OCI-LY7 (cell line): ENCODE data around the gene TNPO1. TPM values are rescaled to one million over a fixed set of nuclear protein-coding genes. Genes with fewer than 3 reads are reported as not detected.

Experiments
- BruUV-seq: library from RNA; stranded (reverse); fragments of 400-500 nt; replicated peaks from 2 replicates; lab custom pipeline; 2021; lab: Mats Ljungman, UMichigan
- CTCF ChIA-PET: fragments of 300-600 bp; sonication (Branson Sonifier 250); formaldehyde crosslinking; loops from one replicate; lab custom pipeline; 2022; ENCODE audit warnings: antibody characterized with exemption; ENCODE audit not compliant: unreplicated experiment; lab: Charles Lee
- POLR2A ChIA-PET: fragments of 300-600 bp; sonication (Branson Sonifier 250); formaldehyde crosslinking; loops from one replicate; lab custom pipeline; 2022; ENCODE audit warnings: antibody characterized with exemption; lab: Charles Lee
- DNase-seq: peaks from one replicate; pipeline ENCODE4 v3.0.0-alpha.2; 2015; ENCODE audit warnings: low spot score
- H2AFZ ChIP-seq: fragments of 200-600 bp; sonication (generic), shearing (Covaris generic); 2 replicates; pipeline ENCODE4 v1.6.1; 2014; ENCODE audit warnings: mild to moderate bottlenecking, antibody characterized with exemption, low read length, moderate library complexity
- H3K27ac ChIP-seq: fragments of 200-600 bp; sonication (generic); 2 replicates; pipeline ENCODE4 v1.5.1; 2014; ENCODE audit warnings: mixed run types, low read depth, mild to moderate bottlenecking, moderate library complexity, low read length, inconsistent platforms; ENCODE audit not compliant: poor library complexity, severe bottlenecking
- H3K36me3 ChIP-seq: fragments of 200-600 bp; sonication (generic); 2 replicates; pipeline ENCODE4 v1.6.1; 2014; ENCODE audit warnings: mild to moderate bottlenecking, antibody characterized with exemption, low read length, moderate library complexity, mixed read lengths; ENCODE audit not compliant: insufficient read depth
- H3K4me1 ChIP-seq: fragments of 200-600 bp; sonication (generic); 2 replicates; pipeline ENCODE4 v1.5.1; 2014; ENCODE audit warnings: mild to moderate bottlenecking, low read length; ENCODE audit not compliant: insufficient read depth, poor library complexity, severe bottlenecking
- H3K4me2 ChIP-seq: fragments of 200-600 bp; sonication (generic); 2 replicates; pipeline ENCODE4 v1.6.1; 2014; ENCODE audit warnings: mild to moderate bottlenecking, low read length
- H3K4me3 ChIP-seq: fragments of 200-600 bp; sonication (generic); 2 replicates; pipeline ENCODE4 v1.5.1; 2014; ENCODE audit warnings: mild to moderate bottlenecking, low read depth, low read length; ENCODE audit not compliant: poor library complexity, severe bottlenecking
- H3K79me2 ChIP-seq: fragments of 200-600 bp; sonication (generic); 2 replicates; pipeline ENCODE4 v1.6.1; 2016; ENCODE audit warnings: low read depth, mild to moderate bottlenecking, low read length, moderate library complexity, mixed read lengths; ENCODE audit not compliant: insufficient read depth
- H3K9me2 ChIP-seq: fragments of 200-600 bp; sonication (generic); 2 replicates; pipeline ENCODE4 v1.6.1; 2016; ENCODE audit warnings: mild to moderate bottlenecking, low read length, mixed read lengths; ENCODE audit not compliant: insufficient read depth
- H3K9me3 ChIP-seq: fragments of 200-600 bp; sonication (generic); 2 replicates; pipeline ENCODE4 v1.6.1; 2014; ENCODE audit warnings: mild to moderate bottlenecking, mixed run types, low read length, mixed read lengths
- H4K20me1 ChIP-seq: fragments of 200-600 bp; sonication (generic); 2 replicates; pipeline ENCODE4 v1.6.1; 2014; ENCODE audit warnings: mild to moderate bottlenecking, antibody characterized with exemption, low read length, moderate library complexity, mixed read lengths; ENCODE audit not compliant: insufficient read depth
- EZH2phosphoT487 ChIP-seq: fragments of 200-600 bp; sonication (generic); IDR thresholded peaks from 2 replicates; pipeline ENCODE4 v1.6.1; 2018; ENCODE audit warnings: low read depth, borderline replicate concordance, mild to moderate bottlenecking, mixed run types, antibody characterized with exemption, low read length, moderate library complexity, mixed read lengths
- intact Hi-C: fragments of 100-400 bp; cut with micrococcal nuclease; formaldehyde crosslinking; loops from one replicate; pipeline ENCODE4 v1.10.0; 2022; ENCODE audit not compliant: unreplicated experiment
- total RNA-seq, 2 experiments: library from RNA; depleted of rRNA in 1 of 2; stranded (reverse); fragments of >200 nt in 1 of 2; shearing (Covaris generic) in 1 of 2; gene quantifications; 2 replicates each; pipeline ENCODE4 v1.2.3, GENCODE V29; 2014 to 2022
- TF ChIP-seq, protein P1 (sequence below): fragments of 200-600 bp; sonication (generic); conservative IDR thresholded peaks from 2 replicates; pipeline ENCODE4 v1.5.1; 2014; ENCODE audit warnings: mild to moderate bottlenecking, antibody characterized with exemption, low read length, moderate library complexity, mixed read lengths

Gene TNPO1
- total RNA-seq, 2 experiments from 2014 or later: 95.2 to 132 TPM

DNA sequence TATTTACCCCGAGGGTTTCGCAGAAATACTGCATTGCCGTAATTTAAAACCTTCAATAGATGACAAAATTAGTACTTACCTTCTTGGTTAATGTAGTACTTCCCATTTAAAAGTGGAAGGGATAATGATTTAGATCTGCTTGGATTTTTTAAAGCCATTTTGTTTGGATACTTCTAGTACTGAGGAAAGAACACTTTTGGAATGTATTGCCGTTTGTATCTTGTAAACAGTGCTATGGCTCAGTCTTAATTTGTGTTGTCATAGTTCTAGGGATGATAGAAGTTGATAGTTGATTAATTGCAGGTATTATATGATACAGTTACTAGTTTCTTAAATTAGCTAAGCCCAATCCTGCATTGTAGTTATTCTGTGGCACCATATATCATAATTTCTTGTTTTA lies 33.1 kb downstream of the TNPO1 start:
- DNase-seq: no peak
- H3K4me1 ChIP-seq: peaks cover 49% of the 10 kb centered on the region
- peak overlapping the region; percentile 99 for H3K4me3 ChIP-seq
- POLR2A ChIA-PET: interaction anchor here (0.7 to 2.7 kb wide), 13 partner anchors 8 to 650 kb away, joined by 3 to 27 read pairs (median 4); partner anchors contain the start of genes FCHO2 and TNPO1
- intact Hi-C loops: loop anchor here (5.0 kb wide), 1 partner anchor 542 kb away; no protein-coding TSS in a partner anchor
- peak overlapping the region; percentile 93 for H3K4me2 ChIP-seq
- peak overlapping the region; percentile 93 for H3K27ac ChIP-seq
- H3K9me3 ChIP-seq: no peaks in the 10 kb centered on the region
- CTCF ChIA-PET: no interaction called here
- peaks cover 45% of the 10 kb centered on the region for H4K20me1 ChIP-seq
- BruUV-seq: no TSS peak
- H3K9me2 ChIP-seq: no peaks in the 10 kb centered on the region
- peaks cover 60% of the 10 kb centered on the region for H3K36me3 ChIP-seq
- no peak overlapping the region for H2AFZ ChIP-seq
- TF ChIP-seq, protein P1, sequence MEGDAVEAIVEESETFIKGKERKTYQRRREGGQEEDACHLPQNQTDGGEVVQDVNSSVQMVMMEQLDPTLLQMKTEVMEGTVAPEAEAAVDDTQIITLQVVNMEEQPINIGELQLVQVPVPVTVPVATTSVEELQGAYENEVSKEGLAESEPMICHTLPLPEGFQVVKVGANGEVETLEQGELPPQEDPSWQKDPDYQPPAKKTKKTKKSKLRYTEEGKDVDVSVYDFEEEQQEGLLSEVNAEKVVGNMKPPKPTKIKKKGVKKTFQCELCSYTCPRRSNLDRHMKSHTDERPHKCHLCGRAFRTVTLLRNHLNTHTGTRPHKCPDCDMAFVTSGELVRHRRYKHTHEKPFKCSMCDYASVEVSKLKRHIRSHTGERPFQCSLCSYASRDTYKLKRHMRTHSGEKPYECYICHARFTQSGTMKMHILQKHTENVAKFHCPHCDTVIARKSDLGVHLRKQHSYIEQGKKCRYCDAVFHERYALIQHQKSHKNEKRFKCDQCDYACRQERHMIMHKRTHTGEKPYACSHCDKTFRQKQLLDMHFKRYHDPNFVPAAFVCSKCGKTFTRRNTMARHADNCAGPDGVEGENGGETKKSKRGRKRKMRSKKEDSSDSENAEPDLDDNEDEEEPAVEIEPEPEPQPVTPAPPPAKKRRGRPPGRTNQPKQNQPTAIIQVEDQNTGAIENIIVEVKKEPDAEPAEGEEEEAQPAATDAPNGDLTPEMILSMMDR: no peak
- TF ChIP-seq EZH2phosphoT487: no peak
- peaks cover 84% of the 10 kb centered on the region for H3K79me2 ChIP-seq

DNA sequence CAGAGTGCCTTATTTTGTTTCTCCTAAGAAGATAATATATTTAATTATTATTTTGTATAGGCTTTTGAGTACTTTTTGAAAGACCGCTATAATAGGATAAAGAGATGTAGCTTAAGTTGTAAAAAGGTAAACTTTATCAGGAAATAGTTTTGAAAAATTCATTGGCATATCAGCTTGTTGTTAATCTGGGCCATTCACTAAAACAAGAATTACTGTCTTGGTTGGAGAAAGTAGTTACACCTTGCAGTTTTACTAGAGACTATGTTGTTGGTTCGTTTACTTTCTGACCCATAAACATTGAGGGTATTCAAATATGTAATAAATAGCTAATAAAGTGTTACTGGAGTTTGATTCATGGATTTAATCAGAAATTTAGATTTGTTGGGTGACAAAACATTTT lies 33.7 kb downstream of the TNPO1 start:
- Histone ChIP-seq H2AFZ (no peak overlapping the region), H3K4me2 (peak overlapping the region; percentile 93), H3K4me3 (peak overlapping the region; percentile 99), H3K36me3 (peaks cover 66% of the 10 kb centered on the region), H3K27ac (no peak overlapping the region), H3K79me2 (peaks cover 87% of the 10 kb centered on the region), H3K9me2 (no peaks in the 10 kb centered on the region), H4K20me1 (peaks cover 50% of the 10 kb centered on the region), H3K4me1 (peaks cover 49% of the 10 kb centered on the region), H3K9me3 (no peaks in the 10 kb centered on the region)
- no peak for TF ChIP-seq EZH2phosphoT487
- TF ChIP-seq, protein P1: no peak
- intact Hi-C loops: no loop called here
- ChIA-PET CTCF (no interaction called here), POLR2A (interaction anchor here (0.5 to 2.7 kb wide), 10 partner anchors 8 to 736 kb away, joined by 3 to 27 read pairs (median 4); partner anchors contain the start of genes MRPS27 and TNPO1)
- no peak for DNase-seq
- BruUV-seq: TSS peak; percentile 55

DNA sequence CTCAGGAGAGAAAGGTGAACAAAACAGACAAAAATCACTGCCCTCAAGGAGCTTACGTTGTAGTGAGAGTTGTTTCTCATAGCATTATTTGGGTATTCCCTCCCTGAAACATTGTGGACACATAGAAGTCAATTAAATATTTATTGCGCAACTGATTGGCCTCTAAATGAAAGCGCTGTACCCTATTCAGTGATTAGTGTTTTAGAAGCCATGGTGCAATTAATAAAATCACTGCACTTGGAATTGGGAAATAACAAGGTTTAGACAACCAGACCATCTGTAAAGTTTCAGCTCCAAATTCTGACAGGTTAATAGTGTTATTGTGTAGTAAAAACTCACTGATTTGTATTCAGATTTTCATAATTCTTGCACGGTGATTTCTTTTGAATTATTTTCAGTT lies 35.9 kb downstream of the TNPO1 start:
- H3K27ac ChIP-seq: no peak overlapping the region
- H3K4me3 ChIP-seq: no peak overlapping the region
- intact Hi-C loops: no loop called here
- POLR2A ChIA-PET: interaction anchor here (1.0 kb wide), 1 partner anchor 35 kb away, joined by 3 read pairs; no protein-coding TSS in a partner anchor
- no peaks in the 10 kb centered on the region for H3K9me2 ChIP-seq
- H3K36me3 ChIP-seq: peaks cover 88% of the 10 kb centered on the region
- H3K4me1 ChIP-seq: peaks cover 44% of the 10 kb centered on the region
- peak overlapping the region; percentile 93; the same call in 1 of the 2 replicates for H3K4me2 ChIP-seq
- H3K9me3 ChIP-seq: no peaks in the 10 kb centered on the region
- DNase-seq: no peak
- no peak overlapping the region for H2AFZ ChIP-seq
- H3K79me2 ChIP-seq: peaks cover 96% of the 10 kb centered on the region
- BruUV-seq: no TSS peak
- CTCF ChIA-PET: no interaction called here
- H4K20me1 ChIP-seq: peaks cover 56% of the 10 kb centered on the region
- TF ChIP-seq EZH2phosphoT487: no peak
- TF ChIP-seq, protein P1: no peak
